H1 (cell line): ENCODE data around the gene NOL4L. TPM values are rescaled to one million over a fixed set of nuclear protein-coding genes. Genes with fewer than 3 reads are reported as not detected.
A peak's percentile ranks its signal among the peaks of the same experiment; 100 is the strongest.
"Not testable (repeated sequence)": the region's sequence is repeated elsewhere in the genome, so short reads cannot be mapped to it uniquely, and the experiment has no call there.

Experiments used
- CTCF ChIA-PET: fragments of 300-600 bp; sonication (Branson Sonifier 250); formaldehyde crosslinking; loops from one replicate; lab custom pipeline; 2021; ENCODE audit not compliant: partially characterized antibody; lab: Charles Lee
- POLR2A ChIA-PET: fragments of 300-600 bp; sonication (Branson Sonifier 250); formaldehyde crosslinking; loops from one replicate; lab custom pipeline; 2021; ENCODE audit warnings: inconsistent platforms; ENCODE audit not compliant: partially characterized antibody; lab: Charles Lee
- DNase-seq, 2 experiments: peaks; one replicate each; pipeline versions ENCODE4 v3.0.0 to v3.0.0-alpha.2; 2010 to 2022; ENCODE audit warnings: low spot score in 2 of 2, low read depth in 1 of 2, mixed read lengths in 1 of 2
- FAIRE-seq: peaks from 2 replicates; lab custom pipeline; 2011; peaks lifted over from hg19 to GRCh38; lab: Jason Lieb, UNC
- H2AFZ ChIP-seq: 2 replicates; pipeline ENCODE4 v1.8.1; 2012; ENCODE audit warnings: low read length, inconsistent platforms
- H2AK5ac ChIP-seq: 2 replicates; pipeline ENCODE4 v1.6.1; 2013; ENCODE audit warnings: low read depth, low read length
- H2BK120ac ChIP-seq: replicated peaks from 2 replicates; pipeline ENCODE3; 2013; ENCODE audit warnings: low read depth, low read length, inconsistent platforms
- H2BK12ac ChIP-seq: 2 replicates; pipeline ENCODE4 v1.6.1; 2013; ENCODE audit warnings: low read depth, low read length
- H2BK15ac ChIP-seq: 2 replicates; pipeline ENCODE4 v1.6.1; 2013; ENCODE audit warnings: low read length
- H2BK20ac ChIP-seq: 2 replicates; pipeline ENCODE4 v1.6.1; 2013; ENCODE audit warnings: low read length
- H2BK5ac ChIP-seq: 2 replicates; pipeline ENCODE4 v1.6.1; 2013; ENCODE audit warnings: low read depth, low read length
- H3K14ac ChIP-seq: 2 replicates; pipeline ENCODE4 v1.6.1; 2013; ENCODE audit warnings: inconsistent platforms; ENCODE audit not compliant: insufficient read length
- H3K18ac ChIP-seq: 2 replicates; pipeline ENCODE4 v1.6.1; 2013; ENCODE audit warnings: low read length; ENCODE audit errors: extremely low read depth
- H3K23ac ChIP-seq: 2 replicates; pipeline ENCODE4 v1.6.1; 2013; ENCODE audit warnings: inconsistent platforms; ENCODE audit not compliant: insufficient read length
- H3K23me2 ChIP-seq: 2 replicates; pipeline ENCODE4 v1.6.1; 2013; ENCODE audit warnings: low read depth, low read length
- H3K27ac ChIP-seq: 2 replicates; pipeline ENCODE4 v1.6.1; 2011; ENCODE audit warnings: low read depth, low read length, inconsistent platforms
- H3K27me3 ChIP-seq, 4 experiments: replicated peaks in 1 of 4; 1 replicate in 1 of 4; 2 replicates in 3 of 4; pipeline versions ENCODE4 v1.6.1 to v1.8.1; 2011 to 2013; ENCODE audit warnings: low read length in 3 of 4, mild to moderate bottlenecking in 3 of 4, inconsistent platforms in 2 of 4, mixed read lengths in 2 of 4, moderate library complexity in 1 of 4; ENCODE audit not compliant: control insufficient read depth in 3 of 4, insufficient read depth in 3 of 4; ENCODE audit errors: extremely low read depth in 1 of 4
- H3K36me3 ChIP-seq, 4 experiments: 2 replicates each; pipeline versions ENCODE4 v1.6.1 to v1.8.1; 2011 to 2013; ENCODE audit warnings: mild to moderate bottlenecking in 4 of 4, low read length in 3 of 4, moderate library complexity in 2 of 4, control low read depth in 1 of 4, inconsistent platforms in 1 of 4; ENCODE audit not compliant: insufficient read depth in 4 of 4, control insufficient read depth in 2 of 4
- H3K4ac ChIP-seq: replicated peaks from 2 replicates; pipeline ENCODE3; 2013; ENCODE audit warnings: low read length, low read depth, mixed read lengths, inconsistent platforms; ENCODE audit not compliant: insufficient read length
- H3K4me1 ChIP-seq, 4 experiments: replicated peaks in 1 of 4; 1 replicate in 1 of 4; 2 replicates in 3 of 4; pipeline versions ENCODE4 v1.6.1 to v1.8.1; 2011 to 2013; ENCODE audit warnings: low read length in 3 of 4, inconsistent platforms in 2 of 4, mixed read lengths in 1 of 4; ENCODE audit not compliant: insufficient read depth in 4 of 4, control insufficient read depth in 3 of 4
- H3K4me2 ChIP-seq, 2 experiments: 2 replicates each; pipeline versions ENCODE4 v1.6.1 to v1.8.1; 2011 to 2013; ENCODE audit warnings: low read depth in 2 of 2, low read length in 2 of 2, control low read depth in 1 of 2, inconsistent platforms in 1 of 2, mild to moderate bottlenecking in 1 of 2; ENCODE audit not compliant: insufficient read depth in 1 of 2
- H3K4me3 ChIP-seq, 4 experiments: fragments of 200-600, 300-600 bp in 1 of 4; sonication (generic), shearing (Covaris generic), sonication (Bioruptor Twin) in 1 of 4; 2 replicates each; pipeline versions ENCODE4 v1.5.1 to v1.8.1; 2011 to 2016; ENCODE audit warnings: low read length in 4 of 4, low read depth in 3 of 4, control low read depth in 2 of 4, inconsistent platforms in 2 of 4, mild to moderate bottlenecking in 2 of 4, mixed read lengths in 1 of 4, moderate library complexity in 1 of 4; ENCODE audit not compliant: insufficient read depth in 2 of 4; ENCODE audit errors: extremely low read depth in 1 of 4
- H3K56ac ChIP-seq: replicated peaks from 2 replicates; pipeline ENCODE3; 2013; ENCODE audit warnings: low read depth, mild to moderate bottlenecking, mixed read lengths, low read length, inconsistent platforms; ENCODE audit not compliant: insufficient read length
- H3K79me1 ChIP-seq: 2 replicates; pipeline ENCODE4 v1.6.1; 2013; ENCODE audit warnings: low read depth, low read length, control low read depth
- H3K79me2 ChIP-seq, 2 experiments: 2 replicates each; pipeline versions ENCODE4 v1.6.1 to v1.8.1; 2012 to 2013; ENCODE audit warnings: low read length in 2 of 2, mild to moderate bottlenecking in 2 of 2, inconsistent platforms in 1 of 2; ENCODE audit not compliant: insufficient read depth in 2 of 2, control insufficient read depth in 1 of 2
- H3K9ac ChIP-seq, 4 experiments: replicated peaks in 1 of 4; 1 replicate in 1 of 4; 2 replicates in 3 of 4; pipeline versions ENCODE4 v1.6.1 to v1.8.1; 2011 to 2013; ENCODE audit warnings: low read depth in 3 of 4, low read length in 3 of 4, control low read depth in 2 of 4, mild to moderate bottlenecking in 2 of 4, moderate library complexity in 2 of 4, inconsistent platforms in 1 of 4; ENCODE audit errors: extremely low read depth in 1 of 4
- H3K9me3 ChIP-seq, 2 experiments: 2 replicates each; pipeline versions ENCODE4 v1.6.1 to v1.8.1; 2012 to 2013; ENCODE audit warnings: mild to moderate bottlenecking in 2 of 2, moderate library complexity in 2 of 2, control low read depth in 1 of 2, inconsistent platforms in 1 of 2, low read depth in 1 of 2, low read length in 1 of 2, mixed read lengths in 1 of 2; ENCODE audit not compliant: insufficient read depth in 2 of 2
- H4K20me1 ChIP-seq, 2 experiments: replicated peaks in 1 of 2; 2 replicates each; pipeline versions ENCODE3 to v1.8.1; 2011 to 2013; ENCODE audit warnings: inconsistent platforms in 2 of 2, low read length in 2 of 2, mild to moderate bottlenecking in 1 of 2; ENCODE audit not compliant: insufficient read depth in 2 of 2, control insufficient read depth in 1 of 2
- H4K5ac ChIP-seq: 2 replicates; pipeline ENCODE4 v1.6.1; 2013; ENCODE audit warnings: low read length, low read depth, mixed read lengths, inconsistent platforms; ENCODE audit not compliant: insufficient read length
- H4K8ac ChIP-seq: 2 replicates; pipeline ENCODE4 v1.8.0; 2013; ENCODE audit warnings: mild to moderate bottlenecking, moderate library complexity, low read length, inconsistent platforms; ENCODE audit not compliant: insufficient read depth; ENCODE audit errors: extremely low read depth
- H4K91ac ChIP-seq: replicated peaks from 2 replicates; pipeline ENCODE3; 2013; ENCODE audit warnings: low read length, mixed read lengths, inconsistent platforms; ENCODE audit not compliant: insufficient read length
- WGBS, 2 experiments: shearing (Covaris generic) in 1 of 2; methylation state at CpG; one replicate each; pipeline versions ENCODE4 v1.1.6 to v1.1.7; 2013 to 2015; ENCODE audit warnings: low lambda C conversion rate in 2 of 2, mixed read lengths in 2 of 2, inconsistent platforms in 1 of 2, low coverage in 1 of 2, missing lambda C conversion rate in 1 of 2; ENCODE audit not compliant: insufficient replicate concordance in 2 of 2, insufficient coverage in 1 of 2, insufficient read length in 1 of 2; ENCODE audit errors: extremely low coverage in 1 of 2, missing lambda C conversion rate in 1 of 2; 5-methylcytosine and 5-hydroxymethylcytosine counted together
- polyA plus RNA-seq, 7 experiments: library from polyadenylated mRNA; depleted of rRNA in 3 of 7; stranded (reverse) in 5 of 7; unstranded in 2 of 7; fragments of >200 nt in 5 of 7; fragments of 200-250 nt in 2 of 7; gene quantifications; 1 replicate in 5 of 7; 2 replicates in 1 of 7; 4 replicates in 1 of 7; pipeline versions ENCODE4 v1.2.1 to v1.2.3, GENCODE V29; 2011 to 2013; ENCODE audit warnings: missing spikeins in 2 of 7, mixed read lengths in 2 of 7
- total RNA-seq: library from RNA; stranded (reverse); fragmentation: NEBNext Ultra II Directional; extraction: Animal tissue kit (Norgen Biotek cat#: 25700); gene quantifications from 2 replicates; pipeline ENCODE4 v1.2.1, GENCODE V29; 2021
- TF ChIP-seq, protein P1 (sequence below): IDR thresholded peaks from 2 replicates; pipeline ENCODE4 v1.6.1; 2012; ENCODE audit warnings: inconsistent platforms

The NOL4L gene
- total and polyA plus RNA-seq, 2 of the 8 experiments (the other 6 are each of a cell fraction or from before 2014, with no cell fraction given), result 15.3 to 23.7 TPM

DNA sequence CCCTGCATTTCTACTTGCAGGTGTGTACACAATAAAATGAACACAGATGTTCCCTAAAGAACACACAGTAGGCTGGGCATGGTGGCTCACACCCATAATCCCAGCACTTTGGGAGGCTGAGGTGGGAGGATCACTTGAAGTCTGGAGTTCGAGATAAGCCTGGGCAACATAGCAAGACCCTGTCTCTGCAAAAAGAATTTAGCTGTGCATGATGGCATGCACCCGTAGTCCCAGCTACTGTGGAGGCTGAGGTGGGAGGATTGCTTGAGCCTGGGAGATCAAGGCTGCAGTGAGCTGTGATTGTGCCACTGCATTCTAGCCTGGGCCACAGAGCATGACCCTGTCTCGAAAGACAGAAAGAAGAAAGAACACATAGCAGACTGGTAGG is 93.4 kb downstream of the NOL4L start:
- H3K9ac ChIP-seq, H3K23ac ChIP-seq, H2BK12ac ChIP-seq, H3K4me2 ChIP-seq, H3K27me3 ChIP-seq, DNase-seq, H3K4me1 ChIP-seq, H2BK5ac ChIP-seq, H3K9me3 ChIP-seq, H3K79me1 ChIP-seq, H2BK120ac ChIP-seq, H4K20me1 ChIP-seq, H3K36me3 ChIP-seq, H3K79me2 ChIP-seq, H3K4me3 ChIP-seq, POLR2A ChIA-PET, H2BK15ac ChIP-seq, H3K56ac ChIP-seq, H3K23me2 ChIP-seq, H3K4ac ChIP-seq, H2AK5ac ChIP-seq, H2BK20ac ChIP-seq, H3K14ac ChIP-seq, H4K91ac ChIP-seq, H4K8ac ChIP-seq, FAIRE-seq, H3K27ac ChIP-seq, H2AFZ ChIP-seq, H4K5ac ChIP-seq, H3K18ac ChIP-seq: not testable (repeated sequence)
- 85% methylated on average over 3 of the region's 3 CpGs; no CpG with 5 or more reads in 1 of the 2 experiments for WGBS, 2 experiments
- TF ChIP-seq, protein P1, sequence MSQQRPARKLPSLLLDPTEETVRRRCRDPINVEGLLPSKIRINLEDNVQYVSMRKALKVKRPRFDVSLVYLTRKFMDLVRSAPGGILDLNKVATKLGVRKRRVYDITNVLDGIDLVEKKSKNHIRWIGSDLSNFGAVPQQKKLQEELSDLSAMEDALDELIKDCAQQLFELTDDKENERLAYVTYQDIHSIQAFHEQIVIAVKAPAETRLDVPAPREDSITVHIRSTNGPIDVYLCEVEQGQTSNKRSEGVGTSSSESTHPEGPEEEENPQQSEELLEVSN, result 0 out of 2 replicates have a peak, but pooled peaks have one; percentile 1
- CTCF ChIA-PET, result interaction anchor here (0.6 kb wide), 1 partner anchor 70 kb away, joined by 3 read pairs; no protein-coding TSS in a partner anchor
